Measurements from ENCODE around the gene SLC8B1. TPM values are rescaled to one million over a fixed set of nuclear protein-coding genes. Genes with fewer than 3 reads are reported as not detected.

Gene SLC8B1
- total and polyA plus RNA-seq, 2 donors (not counting 3 experiments of a cell fraction or from before 2014, with no cell fraction given), result 29.9 to 45.4 TPM

DNA sequence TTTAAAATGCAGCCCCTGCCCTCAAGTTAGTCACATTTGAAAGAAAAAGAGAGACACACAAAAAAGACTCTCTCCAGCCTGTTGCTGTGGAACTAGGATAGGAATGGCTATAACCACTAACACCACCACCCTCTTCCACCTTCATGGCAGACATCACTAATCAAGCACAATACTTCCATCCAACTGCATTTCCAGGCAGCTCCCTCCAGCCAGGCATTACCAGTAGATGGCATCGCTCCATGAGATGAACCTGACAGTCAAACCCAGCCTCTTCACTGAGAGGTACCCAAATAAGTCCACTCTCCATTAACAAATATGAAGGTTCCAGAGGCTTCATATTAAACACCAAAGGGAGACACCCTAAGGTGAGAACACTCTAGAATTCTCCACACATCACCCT, 24.4 kb downstream of the SLC8B1 start:
- Histone ChIP-seq H3K4me2 (ENCODE audit: insufficient read depth, low read length) (no peak overlapping the region), H3K4me3 (replicated peaks in 1 of 3; ENCODE audit: insufficient read depth in 1 of 3, low read depth in 1 of 3, low read length in 3 of 3) (no peak overlapping the region), H3K9me3 (replicated peaks; ENCODE audit: control insufficient read depth, insufficient read depth, low read length) (no peaks in the 10 kb centered on the region), H3K4me1 (ENCODE audit: control insufficient read depth, extremely low read depth, insufficient read depth, low read length) (no peaks in the 10 kb centered on the region), H2AFZ (ENCODE audit: low read depth, low read length) (no peak overlapping the region), H4K20me1 (replicated peaks; ENCODE audit: control insufficient read depth, extremely low read depth, insufficient read depth, low read length) (no peaks in the 10 kb centered on the region), H3K27ac (ENCODE audit: insufficient read depth, low read depth, low read length) (no peak overlapping the region), H3K9ac (replicated peaks; ENCODE audit: extremely low read depth, insufficient read depth, low read length) (no peak overlapping the region), H3K9me1 (replicated peaks; ENCODE audit: control insufficient read depth, extremely low read depth, insufficient read depth, low read length) (no peaks in the 10 kb centered on the region), H3K36me3 (ENCODE audit: control insufficient read depth in 2 of 2, extremely low read depth in 1 of 2, insufficient read depth in 2 of 2, low read length in 2 of 2) (peaks cover 0 to 16% of the 10 kb centered on the region in 2 experiments), H3K27me3 (ENCODE audit: control insufficient read depth in 2 of 2, insufficient read depth in 2 of 2, low read length in 2 of 2) (no peaks in the 10 kb centered on the region), H3K79me2 (ENCODE audit: control insufficient read depth, insufficient read depth, low read length) (no peaks in the 10 kb centered on the region)
- dilution Hi-C loops (cut with MboI; ENCODE audit: extremely low pct_ligation_motif_present, low sequenced_read_pairs) (no loop called here), intact Hi-C loops (cut with micrococcal nuclease) (no loop called here)
- DNase-seq (ENCODE audit: low read depth, low spot score) (no peak), FAIRE-seq (no peak)
- ChIA-PET POLR2A (no interaction called here), CTCF (interaction anchor here (0.9 to 2.5 kb wide), 6 partner anchors 12 to 151 kb away, joined by 3 to 32 read pairs (median 4); partner anchors contain the start of gene SLC8B1)
- TF ChIP-seq EZH2 (IDR thresholded peaks at IDR 0.05; ENCODE audit: borderline replicate concordance, low read depth, low read length, severe bottlenecking), result no peak
- no peak for TF ChIP-seq MYC (IDR thresholded peaks at IDR 0.05; ENCODE audit: low read depth, low read length)
- TF ChIP-seq POLR2AphosphoS5 (IDR thresholded peaks at IDR 0.05; ENCODE audit: insufficient read depth, low read depth, low read length), result no peak
- no peak for TF ChIP-seq JUN (IDR thresholded peaks at IDR 0.05; ENCODE audit: borderline replicate concordance, insufficient read depth, insufficient read length, low read depth)
- no peak for TF ChIP-seq FOS (IDR thresholded peaks at IDR 0.05; ENCODE audit: borderline replicate concordance, insufficient read depth, low read length)
- TF ChIP-seq GATA2 (IDR thresholded peaks at IDR 0.05; ENCODE audit: insufficient read depth, insufficient read length, low read depth, low read length), result no peak
- no peak for TF ChIP-seq POLR2A (IDR thresholded peaks at IDR 0.05; ENCODE audit: low read depth, low read length)
- TF ChIP-seq, protein P1, sequence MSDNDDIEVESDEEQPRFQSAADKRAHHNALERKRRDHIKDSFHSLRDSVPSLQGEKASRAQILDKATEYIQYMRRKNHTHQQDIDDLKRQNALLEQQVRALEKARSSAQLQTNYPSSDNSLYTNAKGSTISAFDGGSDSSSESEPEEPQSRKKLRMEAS (IDR thresholded peaks at IDR 0.05; ENCODE audit: insufficient read depth, insufficient read length), result no peak
- TF ChIP-seq, protein P2, sequence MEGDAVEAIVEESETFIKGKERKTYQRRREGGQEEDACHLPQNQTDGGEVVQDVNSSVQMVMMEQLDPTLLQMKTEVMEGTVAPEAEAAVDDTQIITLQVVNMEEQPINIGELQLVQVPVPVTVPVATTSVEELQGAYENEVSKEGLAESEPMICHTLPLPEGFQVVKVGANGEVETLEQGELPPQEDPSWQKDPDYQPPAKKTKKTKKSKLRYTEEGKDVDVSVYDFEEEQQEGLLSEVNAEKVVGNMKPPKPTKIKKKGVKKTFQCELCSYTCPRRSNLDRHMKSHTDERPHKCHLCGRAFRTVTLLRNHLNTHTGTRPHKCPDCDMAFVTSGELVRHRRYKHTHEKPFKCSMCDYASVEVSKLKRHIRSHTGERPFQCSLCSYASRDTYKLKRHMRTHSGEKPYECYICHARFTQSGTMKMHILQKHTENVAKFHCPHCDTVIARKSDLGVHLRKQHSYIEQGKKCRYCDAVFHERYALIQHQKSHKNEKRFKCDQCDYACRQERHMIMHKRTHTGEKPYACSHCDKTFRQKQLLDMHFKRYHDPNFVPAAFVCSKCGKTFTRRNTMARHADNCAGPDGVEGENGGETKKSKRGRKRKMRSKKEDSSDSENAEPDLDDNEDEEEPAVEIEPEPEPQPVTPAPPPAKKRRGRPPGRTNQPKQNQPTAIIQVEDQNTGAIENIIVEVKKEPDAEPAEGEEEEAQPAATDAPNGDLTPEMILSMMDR (IDR thresholded peaks at IDR 0.05; ENCODE audit: extremely low read depth in 1 of 2, insufficient read depth in 1 of 2, low read depth in 1 of 2, low read length in 2 of 2), result no peak
- no TSS peak for BruUV-seq (replicated peaks)
